ENCODE results near the gene ACO2.

DNA sequence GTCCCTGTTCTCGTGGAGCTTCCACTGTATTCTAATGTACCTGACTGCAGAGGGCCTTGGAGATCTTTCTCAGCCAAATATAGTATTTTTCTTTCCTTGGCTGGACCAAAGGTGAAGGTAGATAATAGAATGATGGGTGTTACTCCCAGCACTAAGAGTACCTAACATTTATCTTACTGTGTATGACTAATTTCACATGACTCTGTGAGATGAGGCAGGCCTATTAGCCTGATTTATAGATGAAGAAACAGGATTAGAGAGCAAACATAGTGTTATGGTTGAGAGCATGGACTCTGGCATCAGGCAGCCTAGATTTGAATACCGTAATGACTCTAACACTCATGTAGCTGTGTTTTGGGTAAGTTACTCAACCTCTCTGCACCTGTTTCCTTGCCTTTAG lies 2.7 kb downstream of the ACO2 start:
- TF ChIP-seq CTCF (IDR thresholded peaks at IDR 0.05; ENCODE audit: insufficient read depth, low read depth, low read length) (no peak), EZH2 (IDR thresholded peaks at IDR 0.05; ENCODE audit: insufficient read depth, low read length) (no peak)

All from astrocyte (in vitro differentiated cells and primary cell).